ENCODE data around the gene SMAD5. TPM values are rescaled to one million over a fixed set of nuclear protein-coding genes. Genes with fewer than 3 reads are reported as not detected.

Gene SMAD5
- polyA plus RNA-seq, 3 donors, result 55.6 to 74.9 (median 68.5) TPM

- DNase-seq, result peak; percentile 65
These were observed 23.9 kb upstream of the SMAD5 start for GRCh38 chr5:136108766-136109165.

DNA sequence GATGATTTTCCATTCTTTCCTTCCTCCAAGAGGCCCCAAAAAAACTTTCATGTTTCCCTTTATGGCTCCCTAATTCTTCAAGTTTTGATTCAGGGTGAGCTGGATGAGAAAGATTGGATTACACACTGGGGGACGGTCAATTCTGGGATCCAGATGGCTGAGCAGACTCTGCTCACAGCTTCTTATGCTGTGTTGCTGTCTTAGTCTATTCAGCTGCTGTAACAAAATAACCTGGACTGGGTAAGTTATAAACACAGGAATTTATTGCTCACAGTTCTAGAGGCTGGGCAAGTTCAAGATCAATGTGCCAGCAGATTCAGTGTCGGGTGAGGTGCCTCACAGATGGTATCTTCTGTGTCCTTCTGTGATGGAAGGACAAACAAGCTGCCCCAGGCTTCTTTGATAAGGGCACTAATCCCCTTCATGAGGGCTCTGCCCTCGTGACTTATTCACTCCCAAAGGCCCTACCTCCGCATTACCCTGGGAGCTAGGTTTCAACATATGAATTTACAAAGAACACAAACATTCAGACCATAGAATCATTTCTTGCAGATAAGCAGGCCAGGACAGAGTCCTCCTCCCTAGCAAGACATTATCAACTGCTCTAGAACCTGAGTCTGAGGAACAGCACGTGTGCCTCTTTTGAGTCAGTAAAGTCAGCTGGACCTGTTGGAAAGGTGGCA, 23.1 kb upstream of the SMAD5 start:
- no peak for DNase-seq

- DNase-seq, result no peak
These were observed 19.0 kb upstream of the SMAD5 start for GRCh38 chr5:136113606-136114005.

DNA sequence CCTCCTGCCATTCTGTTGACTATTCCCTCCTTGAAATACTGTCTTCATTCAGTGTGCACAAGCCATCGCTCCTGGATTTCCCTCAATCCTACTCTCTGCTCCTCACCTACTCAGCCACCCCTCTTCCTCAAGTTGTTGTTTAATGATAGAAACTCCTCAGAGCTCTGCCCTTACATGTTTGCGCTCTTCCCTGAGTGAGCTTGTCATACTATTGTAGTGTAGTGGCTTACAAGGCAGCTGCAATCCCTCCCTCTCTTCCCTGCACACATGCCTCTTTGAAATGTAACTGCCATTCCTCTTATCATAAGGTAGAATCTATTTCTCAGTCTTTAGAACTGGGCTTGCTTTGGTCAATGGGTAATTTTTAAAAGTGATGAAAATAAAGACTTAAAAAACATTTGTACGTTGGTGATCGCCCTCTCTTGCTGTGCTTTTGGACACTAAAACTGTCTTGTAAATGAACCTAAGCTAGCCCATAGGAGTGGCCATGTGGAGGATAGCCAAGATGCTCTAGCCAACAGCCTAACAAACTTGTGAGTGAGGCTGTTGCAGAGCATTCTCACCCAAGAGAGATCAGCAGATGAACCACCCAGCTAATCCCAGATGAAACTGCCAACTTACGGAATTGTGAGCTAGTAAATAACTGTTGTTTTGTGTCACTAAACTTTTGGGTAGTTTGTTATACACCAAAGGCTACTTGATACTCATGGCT, 18.1 kb upstream of the SMAD5 start:
- DNase-seq, result no peak

DNA sequence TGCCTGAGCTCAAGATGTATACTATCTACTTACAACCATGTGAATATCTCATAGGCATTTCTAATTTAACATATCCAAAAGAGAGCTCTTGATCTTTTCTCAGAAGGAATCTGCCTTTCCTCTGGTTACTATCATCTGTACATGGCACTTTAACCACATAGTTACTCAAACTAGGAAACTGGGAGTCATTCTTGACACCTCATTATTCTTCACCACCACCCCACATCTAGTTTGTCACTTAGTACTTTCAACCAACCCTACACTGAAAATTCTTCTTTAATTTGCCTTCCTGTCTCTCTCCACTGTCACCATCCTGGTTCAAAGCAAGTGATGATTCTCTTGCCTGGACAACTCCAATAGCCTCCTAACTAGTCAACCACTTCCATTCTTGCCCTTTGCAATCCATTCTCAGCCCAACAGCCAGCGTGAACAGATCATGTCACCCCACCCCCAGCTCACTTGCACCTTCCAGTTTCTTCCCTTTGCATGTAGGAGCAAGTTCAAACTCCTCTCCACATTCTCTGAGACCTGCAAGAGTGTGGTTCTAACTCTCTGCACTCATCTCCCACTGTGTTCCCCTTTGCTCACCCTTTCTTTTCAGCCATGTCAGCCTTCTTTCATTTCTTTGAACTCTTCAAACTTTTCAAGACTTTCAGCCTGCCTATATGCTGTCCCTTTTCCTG, 17.3 kb upstream of the SMAD5 start:
- no peak for DNase-seq

DNA sequence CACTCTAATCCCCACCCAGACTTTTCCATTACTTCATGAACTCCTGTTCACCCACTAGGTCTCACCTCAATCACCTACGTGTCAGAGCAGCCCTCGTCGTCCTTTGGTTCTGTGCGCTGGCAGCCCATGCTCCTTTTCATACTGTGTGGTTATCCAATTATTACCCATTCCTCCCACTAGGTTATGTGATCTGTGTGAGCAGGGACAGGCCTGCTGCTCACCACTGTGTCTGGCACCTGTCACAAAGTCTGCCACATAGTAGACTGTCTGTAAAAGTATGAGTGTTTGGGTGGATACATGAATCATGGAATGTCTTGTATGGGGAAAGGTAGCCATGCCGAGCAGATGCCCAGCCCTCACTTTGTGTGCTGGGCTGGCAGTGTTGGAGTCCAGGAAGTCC, 12.1 kb upstream of the SMAD5 start:
- no peak for DNase-seq

GRCh38 chr5:136123236-136123768, 9.3 kb upstream of the SMAD5 start:
- no peak for DNase-seq

GRCh38 chr5:136127560-136127959, 5.1 kb upstream of the SMAD5 start:
- no peak for DNase-seq

- no peak for DNase-seq
These were observed 4.2 kb upstream of the SMAD5 start for GRCh38 chr5:136128481-136128880.

- no peak for DNase-seq
These were observed 3.2 kb upstream of the SMAD5 start for GRCh38 chr5:136129445-136129844.

DNA sequence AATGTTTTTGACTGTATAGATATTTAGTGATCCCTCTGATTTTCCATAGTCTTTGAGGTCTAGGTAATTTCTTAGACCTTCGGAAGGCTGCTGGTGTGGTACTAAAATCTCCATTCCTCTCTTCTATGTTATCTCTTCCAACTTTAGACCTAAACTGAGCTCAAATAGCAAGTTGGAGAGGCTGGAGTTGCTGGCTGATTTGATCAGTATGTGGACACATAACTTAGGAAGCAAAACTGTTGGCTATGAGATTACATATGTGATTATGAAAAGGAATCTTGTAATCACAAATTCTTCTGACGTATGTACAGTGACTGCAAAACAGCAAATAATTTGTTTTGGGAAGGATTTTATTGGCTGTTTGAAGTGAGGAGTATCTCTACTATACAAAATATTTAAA, 2.1 kb upstream of the SMAD5 start:
- no peak for DNase-seq

DNA sequence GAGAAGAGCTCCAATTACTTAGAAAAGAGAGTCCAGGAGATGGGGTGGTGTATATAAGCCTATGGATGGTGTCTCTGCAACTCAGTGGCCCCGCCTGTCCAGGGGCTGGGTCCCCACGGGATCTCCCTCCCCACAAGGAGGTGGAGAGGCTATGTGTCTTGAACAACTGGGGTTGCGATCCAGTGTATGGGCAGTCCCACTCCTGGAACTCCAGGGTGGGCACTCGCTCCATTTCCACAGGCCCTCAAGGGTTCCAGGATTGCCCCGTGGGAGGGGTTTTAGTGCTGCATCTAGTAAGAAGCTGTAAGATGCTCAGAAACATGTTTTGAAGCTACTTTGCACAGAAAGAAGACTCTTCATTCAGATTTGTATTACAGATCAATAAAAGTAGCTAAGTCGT, 558 bp upstream of the SMAD5 start:
- DNase-seq, result no peak

- DNase-seq, result peak; percentile 66
These were observed 727 bp downstream of the SMAD5 start for GRCh38 chr5:136133222-136133921.

DNA sequence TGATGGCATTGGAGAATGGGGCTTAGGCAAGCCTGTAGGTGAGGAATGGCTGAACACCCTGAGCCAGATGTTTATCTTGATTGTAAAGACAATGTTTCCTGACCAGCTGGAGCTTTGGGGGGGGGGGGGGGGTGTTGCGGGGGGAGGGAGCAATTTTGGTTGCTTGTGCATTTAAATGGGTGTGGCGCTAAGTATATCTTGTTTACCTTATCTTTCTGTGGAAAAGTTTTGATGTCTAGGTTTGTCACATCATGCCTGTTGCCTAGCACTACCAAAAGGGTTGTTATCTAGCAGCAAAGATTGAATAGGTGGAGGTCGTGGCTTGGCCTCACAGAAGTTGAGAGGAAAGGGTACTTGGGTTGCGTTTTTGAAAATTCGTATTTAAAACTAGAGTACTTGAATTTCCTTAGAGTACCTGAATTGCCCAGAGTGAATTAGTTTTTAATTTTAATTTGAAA, 1.3 kb downstream of the SMAD5 start:
- DNase-seq, result no peak

GRCh38 chr5:136134653-136135052, 2.0 kb downstream of the SMAD5 start:
- DNase-seq, result no peak

GRCh38 chr5:136135536-136135935, 2.9 kb downstream of the SMAD5 start:
- DNase-seq, result no peak

- no peak for DNase-seq
These were observed 5.0 kb downstream of the SMAD5 start for GRCh38 chr5:136137497-136138220.

- DNase-seq, result no peak
These were observed 8.9 kb downstream of the SMAD5 start for GRCh38 chr5:136141561-136141960.

GRCh38 chr5:136143312-136143711, 10.7 kb downstream of the SMAD5 start:
- no peak for DNase-seq

DNA sequence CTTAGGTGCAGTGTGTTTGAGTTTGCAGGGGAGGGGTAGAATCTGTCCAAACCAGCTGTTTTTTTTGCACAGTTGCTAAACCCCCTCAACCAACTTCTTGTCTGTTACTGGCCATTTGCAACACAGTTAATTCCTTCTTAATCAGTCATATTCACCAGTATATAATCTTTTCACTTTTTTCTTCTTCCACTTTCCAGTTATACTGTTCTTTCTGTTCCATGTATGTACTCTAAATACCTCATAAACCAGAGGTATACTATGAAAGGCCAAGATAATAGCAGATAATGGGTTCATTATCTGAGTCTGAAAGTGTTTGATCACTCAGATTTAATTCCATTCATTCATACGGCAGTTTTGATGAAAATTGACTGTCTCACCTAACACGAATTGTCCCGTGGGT, 11.1 kb downstream of the SMAD5 start:
- DNase-seq, result no peak

GRCh38 chr5:136145030-136145429, 12.4 kb downstream of the SMAD5 start:
- DNase-seq, result no peak
